ENCODE measurements around the gene MPC1.
"Not testable (repeated sequence)": the region's sequence is repeated elsewhere in the genome, so short reads cannot be mapped to it uniquely, and the experiment has no call there.

The MPC1 gene

DNA sequence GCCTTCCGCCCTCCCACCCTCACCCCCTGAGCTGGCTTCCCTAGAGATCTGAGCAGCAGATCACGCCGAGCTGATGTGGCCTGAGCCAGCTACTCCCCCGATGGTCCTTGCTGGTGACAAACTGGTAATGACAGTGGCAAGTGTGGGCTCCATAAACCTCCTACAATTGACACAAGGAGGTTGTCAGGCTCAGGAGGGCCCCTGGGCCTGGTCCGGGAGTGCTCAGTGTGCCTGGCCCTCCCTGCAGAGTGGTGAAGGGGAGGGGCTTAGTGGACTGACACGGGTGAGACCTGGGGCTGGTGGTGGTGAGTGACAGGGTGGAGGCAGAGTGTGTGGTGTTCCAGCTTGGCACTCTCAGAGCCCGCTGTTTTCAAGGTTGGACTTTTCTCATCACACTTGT is 22.6 kb upstream of the MPC1 start:
- no peak for DNase-seq

DNA sequence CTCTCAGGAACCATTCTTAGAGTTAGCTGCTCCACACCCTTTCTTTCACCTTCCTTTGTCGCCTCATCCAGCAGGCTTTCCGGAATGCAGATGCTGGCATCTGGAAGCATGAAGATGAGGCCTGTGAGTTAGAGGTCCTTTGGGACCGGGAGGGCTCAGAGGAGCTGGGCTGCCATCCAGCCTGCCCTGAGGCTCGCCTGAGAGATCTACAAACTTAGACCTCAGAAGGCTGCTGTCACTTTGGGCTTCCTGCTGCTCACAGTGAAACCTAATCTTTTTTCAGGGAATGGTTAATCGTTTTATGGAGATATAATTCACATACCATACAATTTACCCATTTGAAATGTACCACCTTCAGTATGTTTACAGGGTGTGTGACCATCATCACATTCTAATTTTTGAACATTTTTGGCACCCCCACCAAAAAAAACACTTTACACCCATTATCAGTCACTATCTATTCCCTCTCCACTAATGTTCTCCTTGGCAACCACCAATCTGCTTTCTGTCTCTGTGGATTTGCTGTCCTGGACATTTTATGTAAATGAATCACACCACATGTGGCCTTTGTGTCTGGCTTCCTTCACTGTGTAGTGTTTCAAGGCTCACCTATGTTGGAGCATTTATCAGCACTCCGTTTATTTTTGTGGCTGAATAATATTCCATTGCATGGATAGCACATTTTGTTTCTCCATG is 20.0 kb upstream of the MPC1 start:
- no peak for DNase-seq

- peak; percentile 67 to 75 for DNase-seq
Observed at GRCh38 chr6:166400649-166401250, 18.0 kb upstream of the MPC1 start.

DNA sequence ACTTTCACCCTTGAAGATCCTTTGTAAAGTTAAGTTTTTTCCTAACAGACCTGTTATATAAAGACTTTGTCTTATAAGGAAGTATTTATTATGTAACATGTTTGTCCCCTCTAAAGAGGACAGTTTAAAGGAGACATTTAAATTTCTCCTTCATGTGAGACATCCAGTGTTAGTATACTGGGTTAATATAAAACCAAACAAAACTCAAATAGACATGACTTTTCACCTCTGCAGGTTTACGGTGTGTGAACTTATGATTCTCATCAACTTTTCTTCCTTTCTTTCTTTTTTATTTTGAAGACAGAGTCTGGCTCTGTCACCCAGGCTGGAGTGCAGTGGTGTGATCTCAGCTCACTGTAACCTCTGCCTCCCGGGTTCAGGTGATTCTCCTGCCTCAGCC is 17.4 kb upstream of the MPC1 start:
- no peak for DNase-seq

DNA sequence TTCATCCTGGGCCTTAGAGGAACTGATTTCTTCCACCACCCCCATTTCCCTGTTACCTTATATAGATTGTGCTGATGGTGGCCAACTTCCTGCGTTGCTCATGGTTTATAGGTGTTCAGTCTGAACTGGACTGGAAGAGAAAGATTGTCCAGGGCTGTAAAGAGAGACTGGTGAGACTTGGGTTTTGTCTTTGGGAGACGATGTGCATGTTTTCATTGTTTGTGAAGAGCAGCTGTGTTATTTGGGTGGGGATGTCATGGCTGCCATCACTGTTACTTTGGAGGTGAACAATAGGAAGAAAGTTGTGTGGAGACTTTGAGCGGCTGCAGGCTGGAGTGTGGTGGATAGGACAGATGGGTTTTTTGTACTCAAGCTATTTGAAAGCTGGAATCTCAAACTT is 15.6 kb upstream of the MPC1 start:
- no peak for DNase-seq

DNA sequence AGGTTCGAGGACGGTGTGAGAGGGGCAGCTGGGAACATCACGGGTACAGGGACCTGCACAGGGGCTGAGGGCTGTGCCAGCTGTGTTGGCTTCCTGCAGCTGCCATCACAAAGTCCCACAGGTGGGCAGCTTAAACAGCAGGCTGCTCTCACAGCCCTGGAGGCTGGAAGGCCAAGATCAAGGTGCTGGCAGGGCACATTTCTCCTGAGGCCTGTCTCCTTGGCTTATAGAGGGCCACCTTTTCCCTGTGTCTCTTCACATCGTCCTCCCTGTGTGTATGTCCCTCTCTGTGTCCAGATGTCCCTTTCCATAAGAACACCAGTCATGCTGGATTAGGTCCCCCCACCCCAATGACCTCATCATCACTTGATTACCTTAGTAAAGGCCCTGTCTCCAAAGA is 15.1 kb upstream of the MPC1 start:
- DNase-seq, result no peak

DNA sequence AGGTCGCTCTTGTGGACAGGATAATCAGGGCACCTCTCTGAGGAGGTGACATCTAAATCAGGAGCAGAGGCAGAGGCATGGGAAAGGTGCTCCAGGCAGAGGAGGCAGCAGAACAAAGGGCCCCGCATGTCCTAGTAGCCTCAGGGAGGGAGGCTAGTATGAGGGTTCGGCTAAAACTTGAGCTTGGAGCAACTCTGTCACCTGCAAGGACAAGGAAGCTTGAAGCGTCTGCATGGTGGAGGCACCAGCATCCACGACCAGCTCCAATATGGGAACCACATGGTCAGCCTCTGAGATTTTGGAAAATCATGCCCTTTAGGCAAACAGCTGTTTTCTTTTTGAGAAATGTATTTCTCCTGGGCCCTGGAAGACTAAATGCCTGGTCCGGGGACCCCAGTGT is 13.0 kb upstream of the MPC1 start:
- no peak for DNase-seq

DNA sequence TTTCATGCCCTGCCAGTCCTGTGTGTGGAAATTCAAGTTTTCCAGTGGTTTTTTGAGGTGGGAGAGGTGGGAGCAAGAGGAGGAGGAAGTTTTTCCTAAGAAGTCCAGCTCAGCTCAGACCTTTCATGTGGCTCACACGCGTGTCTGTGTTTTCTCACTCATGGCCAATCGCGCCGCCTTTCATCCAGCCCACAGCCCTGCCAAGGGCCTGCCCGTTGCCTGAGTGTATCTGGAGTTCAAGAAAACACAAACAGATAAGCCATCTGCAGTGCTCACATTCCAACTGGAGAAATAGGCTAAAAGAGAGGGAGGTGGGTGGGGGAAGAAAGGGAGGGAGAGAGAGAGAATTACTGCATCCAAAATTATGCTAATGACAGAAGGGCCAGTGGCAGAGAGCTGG is 12.6 kb upstream of the MPC1 start:
- DNase-seq, result no peak

GRCh38 chr6:166394036-166394892 is 11.5 kb upstream of the MPC1 start:
- no peak for DNase-seq

- no peak for DNase-seq
Observed at GRCh38 chr6:166393535-166393823, 10.7 kb upstream of the MPC1 start.

GRCh38 chr6:166392755-166393534 is 10.2 kb upstream of the MPC1 start:
- DNase-seq, result not testable (repeated sequence)

DNA sequence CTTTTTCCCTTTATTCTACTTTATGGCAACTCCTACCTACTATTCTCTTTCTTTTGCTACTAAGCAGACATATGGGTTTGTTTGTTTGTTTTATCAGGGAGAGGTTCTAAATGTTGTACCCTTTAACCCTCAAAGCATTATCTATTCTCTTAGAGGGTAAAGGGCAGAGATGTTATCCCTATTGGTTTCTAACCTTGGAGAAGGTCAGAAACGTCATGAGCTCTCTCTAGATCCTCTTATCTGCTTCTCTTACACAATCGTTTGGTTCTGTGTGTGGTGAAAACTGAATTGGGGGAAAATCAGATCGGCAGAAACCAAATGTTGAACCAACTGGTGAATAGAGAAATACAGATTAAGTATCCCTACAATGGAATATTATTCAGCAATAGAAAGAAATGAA is 6.4 kb upstream of the MPC1 start:
- DNase-seq, result no peak

DNA sequence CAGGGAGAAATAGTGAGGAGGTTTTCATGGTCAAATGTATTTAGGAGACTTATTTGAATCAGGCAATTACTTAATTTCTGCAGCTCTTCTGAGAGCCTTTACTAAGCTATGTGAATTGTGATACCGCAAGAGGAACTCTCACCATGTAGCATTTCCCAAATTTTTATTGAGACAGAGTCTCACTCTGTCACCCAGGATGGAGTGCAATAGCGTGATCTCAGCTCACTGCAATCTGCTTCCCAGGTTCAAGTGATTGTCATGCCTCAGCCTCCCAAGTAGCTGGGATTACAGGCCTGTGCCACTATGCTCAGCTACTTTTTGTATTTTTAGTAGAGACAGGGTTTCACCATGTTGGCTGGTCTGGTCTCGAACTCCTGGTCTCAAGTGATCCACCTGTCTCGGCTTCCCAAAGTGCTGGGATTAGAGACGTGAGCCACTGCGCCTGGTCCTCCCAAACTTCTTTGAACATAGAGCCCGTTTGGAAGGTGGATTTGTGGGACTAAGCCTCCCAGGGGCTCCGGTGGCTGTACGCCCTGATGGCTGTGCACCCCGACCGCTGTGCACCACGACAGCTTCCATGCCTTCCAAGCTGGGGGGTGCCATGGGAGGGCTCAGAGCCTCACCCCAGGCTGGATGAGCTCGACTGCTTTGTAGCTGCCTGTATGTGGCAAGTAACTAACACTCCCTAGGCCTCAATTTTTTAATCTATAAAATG is 5.7 kb upstream of the MPC1 start:
- no peak for DNase-seq

- no peak for DNase-seq
Observed at GRCh38 chr6:166387642-166388289, 5.0 kb upstream of the MPC1 start.

DNA sequence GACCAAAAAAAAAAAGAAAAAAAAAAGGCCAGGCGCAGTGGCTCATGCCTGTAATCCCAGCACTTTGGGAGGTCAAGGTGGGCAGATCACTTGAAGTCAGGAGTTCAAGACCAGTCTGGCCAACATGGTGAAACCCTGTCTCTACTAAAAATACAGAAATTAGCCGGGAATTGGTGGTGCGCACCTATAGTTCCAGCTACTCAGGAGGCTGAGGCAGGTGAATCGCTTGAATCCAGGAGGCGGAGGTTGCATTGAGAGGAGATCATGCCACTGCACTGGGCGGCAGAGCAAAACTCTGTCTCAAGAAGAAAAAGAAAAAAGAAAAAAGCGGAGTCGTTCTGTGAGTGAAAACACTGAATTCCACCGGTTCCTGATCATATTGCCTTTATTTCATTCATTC is 4.4 kb upstream of the MPC1 start:
- DNase-seq, result not testable (repeated sequence)

DNA sequence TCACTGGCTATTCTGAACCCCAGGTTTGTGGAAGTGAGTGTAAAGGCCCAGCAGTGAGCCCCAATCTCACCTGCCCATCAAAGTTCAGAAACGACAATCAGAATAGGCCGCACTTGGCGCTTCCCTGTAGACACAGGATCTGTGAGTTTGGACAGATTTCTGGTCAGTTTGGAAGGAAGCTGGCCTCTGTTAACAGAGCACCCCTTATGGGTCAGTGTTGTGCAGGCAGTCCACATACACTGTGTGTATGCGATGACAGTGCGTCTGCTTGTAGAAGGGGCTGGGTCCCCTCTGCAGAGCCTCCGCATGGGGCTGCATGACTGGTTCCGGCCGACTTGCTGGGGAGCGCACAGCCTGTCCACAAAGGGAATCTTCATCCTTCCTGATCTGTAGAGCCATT is 3.4 kb upstream of the MPC1 start:
- DNase-seq, result no peak

DNA sequence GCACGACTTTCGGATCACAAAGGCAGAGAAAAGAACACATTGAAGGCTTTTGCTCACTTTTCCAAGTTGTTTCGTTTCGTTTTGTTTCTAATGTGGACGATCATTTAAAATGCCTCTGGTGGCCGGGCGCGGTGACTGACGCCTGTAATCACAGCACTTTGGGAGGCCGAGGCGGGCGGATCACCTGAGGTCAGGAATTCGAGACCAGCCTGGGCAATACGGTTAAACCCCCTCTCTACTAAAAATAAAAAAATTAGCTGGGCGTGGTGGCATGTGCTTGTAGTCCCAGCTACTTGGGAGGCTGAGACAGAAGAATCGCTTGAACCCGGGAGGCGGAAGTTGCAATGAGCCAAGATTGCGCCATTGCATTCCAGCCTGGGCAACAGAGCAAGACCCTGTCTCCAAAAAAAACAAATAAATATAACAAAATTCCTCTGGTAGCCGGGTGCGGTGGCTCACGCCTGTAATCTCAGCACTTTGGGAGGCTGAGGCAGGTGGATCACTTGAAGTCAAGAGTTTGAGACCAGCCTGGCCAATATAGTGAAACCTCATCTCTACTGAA is 1.1 kb upstream of the MPC1 start:
- DNase-seq, result peak; percentile 15 to 44

GRCh38 chr6:166382500-166382932 is 224 bp downstream of the MPC1 start:
- no peak for DNase-seq

DNA sequence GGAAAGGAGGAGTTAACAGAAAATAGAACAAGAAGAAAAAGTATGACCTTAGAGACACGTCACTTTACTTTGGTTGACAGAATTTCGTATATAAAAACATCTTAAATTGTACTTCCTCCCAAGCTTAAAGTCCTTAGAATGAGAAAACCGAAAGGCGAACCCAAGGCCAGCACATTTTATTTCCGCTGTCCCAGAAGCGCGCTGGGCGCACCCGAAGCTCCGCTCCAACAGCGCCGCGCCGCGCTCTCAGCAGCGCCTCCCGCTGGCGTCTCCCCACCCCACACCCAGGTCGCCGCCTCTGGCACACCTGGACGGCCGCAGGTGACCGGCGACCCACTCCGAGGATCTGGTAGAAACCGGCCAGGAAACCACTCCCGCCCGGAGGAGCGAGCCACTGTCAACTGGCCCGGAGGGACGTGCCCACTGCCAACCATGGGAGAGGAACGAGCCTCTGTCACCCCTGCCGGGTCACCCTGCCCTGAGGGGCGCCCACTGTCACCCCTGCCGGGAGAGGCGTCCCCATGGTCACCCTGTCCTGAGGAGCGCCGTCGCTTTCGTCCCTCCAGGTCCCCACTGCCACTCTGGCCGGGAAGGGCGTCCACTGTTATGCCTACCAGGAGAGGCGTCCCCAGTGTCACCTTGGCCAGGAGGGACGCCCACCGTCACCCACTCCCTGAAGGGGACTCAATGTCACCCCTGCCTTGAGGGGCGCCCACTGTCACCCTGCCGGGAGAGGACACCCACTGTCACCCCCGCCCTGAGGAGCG is 824 bp downstream of the MPC1 start:
- peak; percentile 64 to 75 for DNase-seq

DNA sequence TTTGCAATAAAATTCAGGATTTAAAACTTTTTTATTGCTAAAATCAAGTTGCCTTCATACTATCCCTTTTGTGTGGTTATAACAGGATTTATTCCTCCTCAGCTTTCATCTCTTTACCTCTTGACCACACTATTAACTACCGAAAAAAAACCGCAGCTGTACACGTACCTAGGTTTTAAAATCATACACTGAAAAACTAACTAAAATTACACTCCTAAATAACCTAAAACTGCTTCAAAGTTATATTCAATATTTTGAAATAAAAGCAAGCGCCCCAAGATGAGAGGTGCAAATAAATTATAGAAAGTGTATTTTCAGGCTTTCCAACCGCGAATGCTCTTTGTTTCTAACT is 1.4 kb downstream of the MPC1 start:
- DNase-seq, result no peak

- no peak for DNase-seq
Observed at GRCh38 chr6:166379800-166380199, 2.9 kb downstream of the MPC1 start.

Measured in CD4-positive, alpha-beta T cell treated with Interferon alpha-2 for 1 hour (primary cell).